ENCODE measurements around the gene BBS9. TPM values are rescaled to one million over a fixed set of nuclear protein-coding genes. Genes with fewer than 3 reads are reported as not detected.
"Not testable (repeated sequence)": the region's sequence is repeated elsewhere in the genome, so short reads cannot be mapped to it uniquely, and the experiment has no call there.

Gene BBS9
- total and polyA plus RNA-seq, 9 donors = 13.0 to 23.5 (median 15.9) TPM

GRCh38 chr7:33497051-33497450 lies 367.7 kb downstream of the BBS9 start:
- no CpG with 5 or more reads among the region's 2 CpGs for WGBS (ENCODE audit: insufficient coverage)
- peak; percentile 83 for DNase-seq
- Histone ChIP-seq H3K4me1 (ENCODE audit: control insufficient read depth, insufficient read depth, low read length) (peaks cover 18% of the 10 kb centered on the region), H3K9me3 (replicated peaks; ENCODE audit: control insufficient read depth, low read depth, low read length) (peaks cover 2% of the 10 kb centered on the region), H3K36me3 (ENCODE audit: control insufficient read depth, insufficient read depth, low read length) (no peaks in the 10 kb centered on the region), H3K27me3 (ENCODE audit: control insufficient read depth, insufficient read depth, low read length) (no peaks in the 10 kb centered on the region), H3K4me3 (ENCODE audit: low read length) (no peak overlapping the region), H3K27ac (ENCODE audit: low read length) (no peak overlapping the region)

GRCh38 chr7:33500703-33501701 lies 371.6 kb downstream of the BBS9 start:
- WGBS (ENCODE audit: insufficient coverage) = 0% methylated on average over 1 of the region's 9 CpGs
- Histone ChIP-seq H3K4me3 (ENCODE audit: low read length) (no peak overlapping the region), H3K36me3 (ENCODE audit: control insufficient read depth, insufficient read depth, low read length) (no peaks in the 10 kb centered on the region), H3K9me3 (replicated peaks; ENCODE audit: control insufficient read depth, low read depth, low read length) (peaks cover 2% of the 10 kb centered on the region), H3K27me3 (ENCODE audit: control insufficient read depth, insufficient read depth, low read length) (no peaks in the 10 kb centered on the region), H3K4me1 (ENCODE audit: control insufficient read depth, insufficient read depth, low read length) (peaks cover 22% of the 10 kb centered on the region), H3K27ac (ENCODE audit: low read length) (peak overlapping the region; percentile 78)
- DNase-seq = peak; percentile 96

GRCh38 chr7:33503014-33503413 lies 373.6 kb downstream of the BBS9 start:
- Histone ChIP-seq H3K4me3 (ENCODE audit: low read length) (no peak overlapping the region), H3K36me3 (ENCODE audit: control insufficient read depth, insufficient read depth, low read length) (no peaks in the 10 kb centered on the region), H3K27ac (ENCODE audit: low read length) (no peak overlapping the region), H3K4me1 (ENCODE audit: control insufficient read depth, insufficient read depth, low read length) (peaks cover 22% of the 10 kb centered on the region), H3K27me3 (ENCODE audit: control insufficient read depth, insufficient read depth, low read length) (no peaks in the 10 kb centered on the region), H3K9me3 (replicated peaks; ENCODE audit: control insufficient read depth, low read depth, low read length) (peaks cover 2% of the 10 kb centered on the region)
- WGBS (ENCODE audit: insufficient coverage) = 95% methylated on average over 8 of the region's 9 CpGs
- no peak for DNase-seq

GRCh38 chr7:33503736-33504135 lies 374.4 kb downstream of the BBS9 start:
- peaks cover 22% of the 10 kb centered on the region for H3K4me1 ChIP-seq (ENCODE audit: control insufficient read depth, insufficient read depth, low read length)
- H3K27ac ChIP-seq (ENCODE audit: low read length) = no peak overlapping the region
- peak; percentile 62 for DNase-seq
- H3K4me3 ChIP-seq (ENCODE audit: low read length) = no peak overlapping the region
- H3K36me3 ChIP-seq (ENCODE audit: control insufficient read depth, insufficient read depth, low read length) = no peaks in the 10 kb centered on the region
- H3K9me3 ChIP-seq (replicated peaks; ENCODE audit: control insufficient read depth, low read depth, low read length) = no peaks in the 10 kb centered on the region
- 38% methylated on average over 2 of the region's 5 CpGs for WGBS (ENCODE audit: insufficient coverage)
- no peaks in the 10 kb centered on the region for H3K27me3 ChIP-seq (ENCODE audit: control insufficient read depth, insufficient read depth, low read length)

GRCh38 chr7:33504266-33504665 lies 374.9 kb downstream of the BBS9 start:
- WGBS (ENCODE audit: insufficient coverage) = 80% methylated on average over 1 of the region's 6 CpGs
- Histone ChIP-seq H3K27ac (ENCODE audit: low read length) (no peak overlapping the region), H3K4me3 (ENCODE audit: low read length) (no peak overlapping the region), H3K36me3 (ENCODE audit: control insufficient read depth, insufficient read depth, low read length) (no peaks in the 10 kb centered on the region), H3K4me1 (ENCODE audit: control insufficient read depth, insufficient read depth, low read length) (peaks cover 22% of the 10 kb centered on the region), H3K9me3 (replicated peaks; ENCODE audit: control insufficient read depth, low read depth, low read length) (no peaks in the 10 kb centered on the region), H3K27me3 (ENCODE audit: control insufficient read depth, insufficient read depth, low read length) (no peaks in the 10 kb centered on the region)
- peak; percentile 88 for DNase-seq

- H3K4me1 ChIP-seq (ENCODE audit: control insufficient read depth, insufficient read depth, low read length) = peaks cover 3% of the 10 kb centered on the region
- WGBS (ENCODE audit: insufficient coverage) = 40% methylated on average over 1 of the region's 3 CpGs
- no peaks in the 10 kb centered on the region for H3K9me3 ChIP-seq (replicated peaks; ENCODE audit: control insufficient read depth, low read depth, low read length)
- no peak overlapping the region for H3K4me3 ChIP-seq (ENCODE audit: low read length)
- no peak for DNase-seq
- H3K36me3 ChIP-seq (ENCODE audit: control insufficient read depth, insufficient read depth, low read length) = no peaks in the 10 kb centered on the region
- no peaks in the 10 kb centered on the region for H3K27me3 ChIP-seq (ENCODE audit: control insufficient read depth, insufficient read depth, low read length)
- H3K27ac ChIP-seq (ENCODE audit: low read length) = no peak overlapping the region
Measured at GRCh38 chr7:33509206-33509605, 379.8 kb downstream of the BBS9 start.

GRCh38 chr7:33511778-33512177 lies 382.4 kb downstream of the BBS9 start:
- H3K27me3 ChIP-seq (ENCODE audit: control insufficient read depth, insufficient read depth, low read length) = no peaks in the 10 kb centered on the region
- WGBS (ENCODE audit: insufficient coverage) = no CpG with 5 or more reads among the region's 3 CpGs
- H3K36me3 ChIP-seq (ENCODE audit: control insufficient read depth, insufficient read depth, low read length) = no peaks in the 10 kb centered on the region
- no peaks in the 10 kb centered on the region for H3K9me3 ChIP-seq (replicated peaks; ENCODE audit: control insufficient read depth, low read depth, low read length)
- no peak overlapping the region for H3K27ac ChIP-seq (ENCODE audit: low read length)
- H3K4me3 ChIP-seq (ENCODE audit: low read length) = no peak overlapping the region
- no peak for DNase-seq
- H3K4me1 ChIP-seq (ENCODE audit: control insufficient read depth, insufficient read depth, low read length) = no peaks in the 10 kb centered on the region

GRCh38 chr7:33516568-33516967 lies 387.2 kb downstream of the BBS9 start:
- Histone ChIP-seq H3K9me3 (replicated peaks; ENCODE audit: control insufficient read depth, low read depth, low read length) (no peaks in the 10 kb centered on the region), H3K4me1 (ENCODE audit: control insufficient read depth, insufficient read depth, low read length) (no peaks in the 10 kb centered on the region), H3K4me3 (ENCODE audit: low read length) (no peak overlapping the region), H3K27me3 (ENCODE audit: control insufficient read depth, insufficient read depth, low read length) (no peaks in the 10 kb centered on the region), H3K36me3 (ENCODE audit: control insufficient read depth, insufficient read depth, low read length) (no peaks in the 10 kb centered on the region), H3K27ac (ENCODE audit: low read length) (no peak overlapping the region)
- no CpG with 5 or more reads among the region's 1 CpG for WGBS (ENCODE audit: insufficient coverage)
- DNase-seq = no peak

- Histone ChIP-seq H3K36me3 (ENCODE audit: control insufficient read depth, insufficient read depth, low read length) (no peaks in the 10 kb centered on the region), H3K27me3 (ENCODE audit: control insufficient read depth, insufficient read depth, low read length) (no peaks in the 10 kb centered on the region), H3K4me1 (ENCODE audit: control insufficient read depth, insufficient read depth, low read length) (no peaks in the 10 kb centered on the region), H3K4me3 (ENCODE audit: low read length) (no peak overlapping the region), H3K27ac (ENCODE audit: low read length) (no peak overlapping the region), H3K9me3 (replicated peaks; ENCODE audit: control insufficient read depth, low read depth, low read length) (no peaks in the 10 kb centered on the region)
- no CpG with 5 or more reads among the region's 2 CpGs for WGBS (ENCODE audit: insufficient coverage)
- no peak for DNase-seq
Measured at GRCh38 chr7:33517191-33517590, 387.8 kb downstream of the BBS9 start.

- not testable (repeated sequence) for H3K9me3 ChIP-seq (replicated peaks; ENCODE audit: control insufficient read depth, low read depth, low read length); H3K4me1 ChIP-seq (ENCODE audit: control insufficient read depth, insufficient read depth, low read length); H3K36me3 ChIP-seq (ENCODE audit: control insufficient read depth, insufficient read depth, low read length); H3K27me3 ChIP-seq (ENCODE audit: control insufficient read depth, insufficient read depth, low read length); H3K4me3 ChIP-seq (ENCODE audit: low read length); DNase-seq; H3K27ac ChIP-seq (ENCODE audit: low read length)
- WGBS (ENCODE audit: insufficient coverage) = no CpG with 5 or more reads among the region's 9 CpGs
Measured at GRCh38 chr7:33527008-33527407, 397.6 kb downstream of the BBS9 start.
